ENCODE data around the gene ATXN2.

GRCh38 chr12:111417290-111417689 is 181.8 kb downstream of the ATXN2 start:
- TF ChIP-seq, protein P1, sequence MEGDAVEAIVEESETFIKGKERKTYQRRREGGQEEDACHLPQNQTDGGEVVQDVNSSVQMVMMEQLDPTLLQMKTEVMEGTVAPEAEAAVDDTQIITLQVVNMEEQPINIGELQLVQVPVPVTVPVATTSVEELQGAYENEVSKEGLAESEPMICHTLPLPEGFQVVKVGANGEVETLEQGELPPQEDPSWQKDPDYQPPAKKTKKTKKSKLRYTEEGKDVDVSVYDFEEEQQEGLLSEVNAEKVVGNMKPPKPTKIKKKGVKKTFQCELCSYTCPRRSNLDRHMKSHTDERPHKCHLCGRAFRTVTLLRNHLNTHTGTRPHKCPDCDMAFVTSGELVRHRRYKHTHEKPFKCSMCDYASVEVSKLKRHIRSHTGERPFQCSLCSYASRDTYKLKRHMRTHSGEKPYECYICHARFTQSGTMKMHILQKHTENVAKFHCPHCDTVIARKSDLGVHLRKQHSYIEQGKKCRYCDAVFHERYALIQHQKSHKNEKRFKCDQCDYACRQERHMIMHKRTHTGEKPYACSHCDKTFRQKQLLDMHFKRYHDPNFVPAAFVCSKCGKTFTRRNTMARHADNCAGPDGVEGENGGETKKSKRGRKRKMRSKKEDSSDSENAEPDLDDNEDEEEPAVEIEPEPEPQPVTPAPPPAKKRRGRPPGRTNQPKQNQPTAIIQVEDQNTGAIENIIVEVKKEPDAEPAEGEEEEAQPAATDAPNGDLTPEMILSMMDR (IDR thresholded peaks at IDR 0.05): no peak
- no peak for TF ChIP-seq ZFX (IDR thresholded peaks at IDR 0.05; ENCODE audit: borderline replicate concordance)
